Neural crest cell (in vitro differentiated cells): ENCODE results near the gene CALY. TPM values are rescaled to one million over a fixed set of nuclear protein-coding genes. Genes with fewer than 3 reads are reported as not detected.

Experiments
- DNase-seq: peaks from one replicate; pipeline ENCODE4 v3.0.0; 2021; ENCODE audit warnings: low read depth, mixed read lengths, low spot score
- H3K27ac Mint-ChIP-seq: one replicate; pipeline ENCODE4 v1.8.0; 2021; ENCODE audit warnings: mild to moderate bottlenecking, mixed read lengths; ENCODE audit not compliant: unreplicated experiment
- H3K27me3 Mint-ChIP-seq: 2 replicates; pipeline ENCODE4 v1.8.0; 2021; ENCODE audit warnings: low read depth, mild to moderate bottlenecking, mixed read lengths
- H3K36me3 Mint-ChIP-seq: 2 replicates; pipeline ENCODE4 v1.8.0; 2021; ENCODE audit warnings: low read depth, mild to moderate bottlenecking, mixed read lengths
- H3K4me1 Mint-ChIP-seq: 2 replicates; pipeline ENCODE4 v1.8.0; 2021; ENCODE audit warnings: mixed read lengths
- H3K4me3 Mint-ChIP-seq: one replicate; pipeline ENCODE4 v1.8.0; 2021; ENCODE audit warnings: mild to moderate bottlenecking, mixed read lengths
- H3K9me3 Mint-ChIP-seq: 2 replicates; pipeline ENCODE4 v1.8.0; 2021; ENCODE audit warnings: mixed read lengths
- CTCF ChIP-seq: fragments of 200-600 bp; sonication (generic); conservative IDR thresholded peaks from 2 replicates; pipeline ENCODE4 v1.5.0; 2021; ENCODE audit warnings: antibody characterized with exemption, mild to moderate bottlenecking
- long read RNA-seq: library from polyadenylated mRNA; unstranded; transcript quantifications from one replicate; pipeline ENCODE4 v2.0.0, GENCODE V29; 2020
- total RNA-seq: library from RNA; stranded (reverse); gene quantifications from 2 replicates; pipeline ENCODE4 v1.2.1, GENCODE V29; 2021

Gene CALY, protein sequence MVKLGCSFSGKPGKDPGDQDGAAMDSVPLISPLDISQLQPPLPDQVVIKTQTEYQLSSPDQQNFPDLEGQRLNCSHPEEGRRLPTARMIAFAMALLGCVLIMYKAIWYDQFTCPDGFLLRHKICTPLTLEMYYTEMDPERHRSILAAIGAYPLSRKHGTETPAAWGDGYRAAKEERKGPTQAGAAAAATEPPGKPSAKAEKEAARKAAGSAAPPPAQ
- total RNA-seq = 0.82 and 0.89 TPM in 2 replicates
- long read RNA-seq = 0 reads

DNA sequence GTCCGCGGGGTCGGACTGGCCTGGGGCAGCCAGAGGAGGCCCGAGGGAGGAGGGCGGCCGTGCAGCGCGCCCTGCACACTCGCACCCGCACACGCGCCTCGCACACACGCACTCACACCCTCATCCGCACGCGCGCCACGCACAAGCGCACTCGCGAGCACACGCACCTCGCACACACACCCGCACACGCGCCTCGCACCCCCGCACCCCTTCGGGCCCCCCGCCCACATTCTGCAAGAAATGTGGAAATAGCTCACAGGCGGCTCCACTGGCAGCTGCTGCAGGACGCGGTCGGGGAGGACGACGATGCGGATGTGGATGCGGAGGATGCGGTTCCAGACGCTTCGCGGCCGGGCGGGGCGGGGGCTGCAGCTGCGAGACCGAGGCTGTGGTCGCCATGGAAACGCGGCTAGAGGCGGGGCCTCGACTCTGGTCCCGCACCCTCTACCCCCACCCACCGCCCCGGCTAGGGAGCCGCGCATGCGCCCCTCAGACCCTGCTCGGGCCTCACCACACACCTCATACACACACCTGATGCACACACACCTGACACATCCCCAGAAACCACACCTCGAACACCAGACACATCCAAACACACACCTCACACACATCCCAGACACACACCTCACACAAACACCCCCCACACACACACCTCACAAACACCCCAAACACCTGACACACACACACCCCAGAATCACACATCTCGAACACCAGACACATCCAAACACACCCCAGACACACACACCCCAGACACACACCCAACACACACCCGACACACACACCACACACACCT lies at the start of gene CALY:
Gene CALY (minus strand): TSS at position 320 of the 793 bp plus-strand sequence. CDS start 7,907 bp downstream, outside the sequence.
- H3K27me3 Mint-ChIP-seq = peaks cover 45% of the 10 kb centered on the region
- no peak within 1 kb of the TSS for H3K27ac Mint-ChIP-seq
- peaks cover 3% of the 10 kb centered on the region for H3K9me3 Mint-ChIP-seq
- H3K36me3 Mint-ChIP-seq = peaks cover 5% of the 10 kb centered on the region
- peak; percentile 28 for DNase-seq
- no peak within 1 kb of the TSS for H3K4me3 Mint-ChIP-seq
- H3K4me1 Mint-ChIP-seq = peaks cover 3% of the 10 kb centered on the region
- no peak for TF ChIP-seq CTCF

- Mint-ChIP-seq H3K27ac (no peak overlapping the region), H3K9me3 (no peaks in the 10 kb centered on the region), H3K4me1 (peaks cover 11% of the 10 kb centered on the region), H3K27me3 (no peaks in the 10 kb centered on the region), H3K4me3 (no peak overlapping the region), H3K36me3 (no peaks in the 10 kb centered on the region)
- no peak for TF ChIP-seq CTCF
- no peak for DNase-seq
Observed at GRCh38 chr10:133385214-133385613, 48.5 kb upstream of the CALY start.

DNA sequence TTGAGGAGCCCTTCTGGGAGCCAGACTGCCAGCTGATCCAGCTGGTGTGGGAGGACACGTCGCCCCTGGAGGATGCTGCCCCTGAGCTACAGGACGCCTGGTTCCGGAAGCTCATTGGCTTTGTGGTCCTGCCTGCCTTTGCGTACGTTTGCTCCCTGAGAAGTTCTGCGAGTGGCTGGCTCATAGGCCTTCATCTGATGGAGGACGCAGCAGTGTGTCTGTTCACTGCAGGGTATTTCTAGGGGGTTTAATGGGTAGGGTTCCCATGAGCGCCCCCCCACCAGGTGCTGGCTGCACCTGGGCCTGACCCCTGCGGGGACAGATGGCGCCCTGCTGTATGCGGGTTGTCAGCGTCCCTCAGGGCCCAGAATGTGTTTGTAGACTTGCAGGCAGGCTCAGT lies 47.4 kb upstream of the CALY start:
- no peaks in the 10 kb centered on the region for H3K9me3 Mint-ChIP-seq
- H3K4me3 Mint-ChIP-seq = no peak overlapping the region
- H3K36me3 Mint-ChIP-seq = no peaks in the 10 kb centered on the region
- no peaks in the 10 kb centered on the region for H3K27me3 Mint-ChIP-seq
- H3K4me1 Mint-ChIP-seq = peaks cover 6% of the 10 kb centered on the region
- H3K27ac Mint-ChIP-seq = no peak overlapping the region
- no peak for DNase-seq
- TF ChIP-seq CTCF = no peak

- Mint-ChIP-seq H3K27ac (no peak overlapping the region), H3K4me3 (no peak overlapping the region), H3K4me1 (peaks cover 6% of the 10 kb centered on the region), H3K36me3 (no peaks in the 10 kb centered on the region), H3K9me3 (no peaks in the 10 kb centered on the region), H3K27me3 (no peaks in the 10 kb centered on the region)
- no peak for DNase-seq
- no peak for TF ChIP-seq CTCF
Observed at GRCh38 chr10:133383551-133383950, 46.9 kb upstream of the CALY start.

DNA sequence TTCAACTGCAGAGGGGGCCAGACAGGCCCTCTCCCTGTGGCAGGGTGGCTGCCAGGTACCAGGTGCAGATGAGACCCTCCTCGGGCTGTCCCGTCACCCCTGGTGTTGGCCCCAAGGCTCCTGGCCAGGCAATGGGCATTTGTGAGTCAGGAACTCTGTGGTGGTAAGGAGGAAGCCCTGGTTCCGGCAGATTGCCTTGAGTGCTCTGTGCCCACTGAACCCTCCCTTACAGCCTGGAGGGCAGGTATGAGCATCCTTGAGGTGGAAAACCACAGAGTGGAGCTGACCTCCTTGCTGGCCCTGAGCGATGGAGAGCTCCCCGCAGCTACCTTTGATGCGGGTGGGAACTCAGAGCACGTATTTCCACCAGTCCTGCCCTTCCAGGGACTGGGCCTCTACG lies 44.3 kb upstream of the CALY start:
- no peak for TF ChIP-seq CTCF
- Mint-ChIP-seq H3K4me3 (peak overlapping the region; percentile 36), H3K9me3 (no peaks in the 10 kb centered on the region), H3K27me3 (peaks cover 4% of the 10 kb centered on the region), H3K36me3 (no peaks in the 10 kb centered on the region), H3K27ac (no peak overlapping the region), H3K4me1 (peaks cover 6% of the 10 kb centered on the region)
- no peak for DNase-seq
